GM12878 (cell line): ENCODE measurements around the gene HBZ. TPM values are rescaled to one million over a fixed set of nuclear protein-coding genes. Genes with fewer than 3 reads are reported as not detected.
A peak's percentile ranks its signal among the peaks of the same experiment; 100 is the strongest.

Experiments used
- ATAC-seq: fragments of 200-7000 bp; cut with Tn5 transposase; 3 replicates; pipeline ENCODE4 v1.9.1; 2020; ENCODE audit warnings: mild to moderate bottlenecking, moderate library complexity
- BruUV-seq: library from RNA; stranded (reverse); fragments of 400-500 nt; replicated peaks from 2 replicates; lab custom pipeline; 2021; lab: Mats Ljungman, UMichigan
- CTCF ChIA-PET: fragments of 300-600 bp; sonication (Branson Sonifier 250); formaldehyde crosslinking; extraction: SDS; loops from one replicate; lab custom pipeline; 2021; ENCODE audit warnings: inconsistent platforms; lab: Yijun Ruan, JAX
- POLR2A ChIA-PET: fragments of 350-600 bp; formaldehyde crosslinking; extraction: SDS; loops from one replicate; lab custom pipeline; 2021; ENCODE audit warnings: inconsistent platforms; lab: Charles Lee
- RAD21 ChIA-PET: fragments of 300-600 bp; sonication (Branson Sonifier 250); formaldehyde crosslinking; loops from one replicate; lab custom pipeline; 2023; ENCODE audit warnings: antibody characterized with exemption; ENCODE audit not compliant: unreplicated experiment; lab: Charles Lee
- SMC1A ChIA-PET: fragments of 300-600 bp; sonication (Branson Sonifier 250); formaldehyde crosslinking; loops from one replicate; lab custom pipeline; 2023; ENCODE audit not compliant: unreplicated experiment, uncharacterized antibody; lab: Charles Lee
- DNase-seq: peaks from one replicate; pipeline ENCODE4 v3.0.0-alpha.2; 2011; ENCODE audit warnings: low read depth, low spot score
- FAIRE-seq: peaks from 3 replicates; lab custom pipeline; 2011; peaks lifted over from hg19 to GRCh38; lab: Jason Lieb, UNC
- H2AFZ ChIP-seq: 2 replicates; pipeline ENCODE4 v1.6.0; 2011; ENCODE audit warnings: low read depth, low read length, control low read depth; ENCODE audit not compliant: control insufficient read depth
- H3K27ac ChIP-seq: 2 replicates; pipeline ENCODE4 v1.5.1; 2011; ENCODE audit warnings: control low read depth; ENCODE audit not compliant: control insufficient read depth, insufficient read depth
- H3K27me3 ChIP-seq, 2 experiments: replicated peaks in 1 of 2; 2 replicates each; pipeline versions ENCODE4 v1.6.0 to v1.6.1; 2011; ENCODE audit warnings: low read length in 1 of 2; ENCODE audit not compliant: control insufficient read depth in 2 of 2, insufficient read depth in 2 of 2
- H3K36me3 ChIP-seq, 2 experiments: 2 replicates each; pipeline ENCODE4 v1.5.1; 2011; ENCODE audit warnings: low read length in 1 of 2; ENCODE audit not compliant: control insufficient read depth in 2 of 2, insufficient read depth in 2 of 2
- H3K4me1 ChIP-seq: 2 replicates; pipeline ENCODE4 v1.6.1; 2011; ENCODE audit warnings: mild to moderate bottlenecking, low read length, moderate library complexity, mixed read lengths; ENCODE audit not compliant: control insufficient read depth, insufficient read depth
- H3K4me2 ChIP-seq: 2 replicates; pipeline ENCODE4 v1.6.0; 2011; ENCODE audit warnings: control low read depth; ENCODE audit not compliant: control insufficient read depth, insufficient read depth
- H3K4me3 ChIP-seq: fragments of 200-600 bp; sonication (generic); 2 replicates; pipeline ENCODE4 v1.5.1; 2016
- H3K79me2 ChIP-seq: 2 replicates; pipeline ENCODE4 v1.6.0; 2011; ENCODE audit warnings: low read length; ENCODE audit not compliant: control insufficient read depth, insufficient read depth
- H3K9ac ChIP-seq: 2 replicates; pipeline ENCODE4 v1.8.0; 2011; ENCODE audit warnings: low read length, control low read depth, mixed read lengths; ENCODE audit not compliant: control insufficient read depth, insufficient read depth
- H3K9me3 ChIP-seq: replicated peaks from 3 replicates; pipeline ENCODE4 v1.5.1; 2011; ENCODE audit warnings: mild to moderate bottlenecking, low read length; ENCODE audit not compliant: control insufficient read depth, insufficient read depth
- H4K20me1 ChIP-seq: 2 replicates; pipeline ENCODE4 v1.6.0; 2011; ENCODE audit not compliant: control insufficient read depth, insufficient read depth
- ATF7 ChIP-seq: fragments of 450-650 bp; IDR thresholded peaks from 2 replicates; pipeline ENCODE4 v1.6.1; 2016; ENCODE audit warnings: low read depth, mild to moderate bottlenecking
- BHLHE40 ChIP-seq, 2 experiments: fragments of 450-650 bp in 1 of 2; IDR thresholded peaks; 2 replicates each; pipeline ENCODE4 v1.6.1; 2011 to 2017; ENCODE audit warnings: low read depth in 2 of 2, borderline replicate concordance in 1 of 2, improper control_type of control experiment in 1 of 2, low read length in 1 of 2, mild to moderate bottlenecking in 1 of 2
- POLR2A ChIP-seq: IDR thresholded peaks from 2 replicates; pipeline ENCODE4 v1.6.1; 2011; ENCODE audit warnings: low read depth, mild to moderate bottlenecking, low read length
- WGBS: methylation state at CpG from one replicate; pipeline ENCODE4 v1.1.6; 2016; ENCODE audit warnings: low lambda C conversion rate; ENCODE audit not compliant: insufficient replicate concordance, insufficient coverage; ENCODE audit errors: missing lambda C conversion rate; 5-methylcytosine and 5-hydroxymethylcytosine counted together
- in situ Hi-C: fragments of 300-500 bp; cut with MboI; formaldehyde crosslinking; loops from 9 replicates; pipeline ENCODE4 v1.14.3; 2018; ENCODE audit warnings: mixed read lengths
- intact Hi-C: fragments of 100-400 bp; cut with micrococcal nuclease; formaldehyde crosslinking; loops from one replicate; pipeline ENCODE4 v1.14.2; 2022; ENCODE audit not compliant: unreplicated experiment
- polyA plus RNA-seq, 11 experiments: library from polyadenylated mRNA; depleted of rRNA in 4 of 11; unstranded in 6 of 11; stranded (reverse) in 5 of 11; fragments of >200 nt; fragmentation: Nextera tagmentation in 4 of 11; fragmentation: Illumina TruSeq in 1 of 11; extraction: Ambion mirVana in 4 of 11; extraction: Trizol in 1 of 11; gene quantifications; 1 replicate in 1 of 11; 2 replicates in 10 of 11; pipeline versions ENCODE4 v1.2.1 to v1.2.3, GENCODE V29; 2011 to 2016; ENCODE audit warnings: inconsistent platforms in 2 of 11, missing spikeins in 2 of 11, low read depth in 1 of 11
- total RNA-seq, 4 experiments: library from RNA; depleted of rRNA in 3 of 4; stranded (reverse); fragments of >200 nt in 3 of 4; fragmentation: Illumina TruSeq in 1 of 4; extraction: Trizol in 1 of 4; gene quantifications; 2 replicates each; pipeline versions ENCODE4 v1.2.1 to v1.2.3, GENCODE V29; 2013 to 2021
- TF ChIP-seq, protein P1 (sequence below): fragments of 450-650 bp; IDR thresholded peaks from 2 replicates; pipeline ENCODE4 v1.6.1; 2017; ENCODE audit warnings: mild to moderate bottlenecking

Gene HBZ
- total and polyA plus RNA-seq, 10 of the 15 experiments (the other 5 are each of a cell fraction or from before 2014, with no cell fraction given), result 0.49 TPM; not detected in 9

DNA sequence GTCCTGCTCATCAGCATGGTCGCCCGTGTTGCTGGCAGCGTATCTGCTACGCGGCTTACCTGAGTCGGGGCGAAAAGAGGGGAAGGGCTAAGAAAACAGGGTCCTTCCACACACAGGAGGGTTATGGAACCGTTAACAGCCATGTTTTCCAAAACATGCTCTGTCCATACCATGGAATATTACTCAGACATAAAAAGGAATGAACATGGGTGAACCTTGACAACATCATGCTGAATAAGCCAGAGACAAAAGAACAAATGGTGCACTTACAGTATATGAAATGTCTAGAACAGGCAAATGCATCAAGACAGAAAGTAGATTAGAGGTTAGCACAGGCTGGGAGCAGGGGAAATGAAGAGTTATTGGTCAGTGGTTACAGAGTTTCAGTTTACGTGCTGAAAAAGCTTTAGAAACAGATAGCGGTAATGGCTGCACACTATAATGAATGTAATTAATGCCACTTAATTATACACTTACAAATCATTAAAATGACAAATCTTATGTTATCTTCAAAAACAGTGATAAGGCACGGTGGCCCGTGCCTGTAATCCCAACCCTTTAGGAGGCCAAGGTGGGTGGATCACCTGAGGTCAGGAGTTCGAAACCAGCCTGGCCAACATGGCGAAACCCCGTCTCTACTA, 21.8 kb upstream of the HBZ start:
- ATAC-seq (peak; percentile 53), DNase-seq (no peak), FAIRE-seq (no peak)
- SMC1A ChIA-PET, result no interaction called here
- Histone ChIP-seq H2AFZ (no peak overlapping the region), H3K4me3 (no peak overlapping the region), H3K79me2 (peaks cover 16% of the 10 kb centered on the region), H3K4me2 (no peak overlapping the region), H3K27ac (no peak overlapping the region; the same call in 1 of the 2 replicates), H3K9me3 (no peaks in the 10 kb centered on the region; the same call in 2 of the 3 replicates), H3K4me1 (peaks cover 11% of the 10 kb centered on the region), H3K36me3 (no peaks in the 10 kb centered on the region; a peak in 1 of 4 replicates), H3K9ac (no peak overlapping the region), H3K27me3 (no peaks in the 10 kb centered on the region), H4K20me1 (no peaks in the 10 kb centered on the region)
- no TSS peak for BruUV-seq
- POLR2A ChIA-PET, result interaction anchor here (0.6 kb wide), 2 partner anchors 11 to 215 kb away, joined by 3 to 4 read pairs; no protein-coding TSS in a partner anchor
- RAD21 ChIA-PET, result interaction anchor here (1.1 kb wide), 1 partner anchor 14 kb away, joined by 3 read pairs; no protein-coding TSS in a partner anchor
- intact Hi-C loops, result no loop called here
- CTCF ChIA-PET, result interaction anchor here (0.6 to 1.6 kb wide), 2 partner anchors 12 to 90 kb away, joined by 3 to 5 read pairs; no protein-coding TSS in a partner anchor
- WGBS, result 81% methylated on average over 8 of the region's 15 CpGs
- in situ Hi-C loops, result no loop called here
- TF ChIP-seq, protein P1, sequence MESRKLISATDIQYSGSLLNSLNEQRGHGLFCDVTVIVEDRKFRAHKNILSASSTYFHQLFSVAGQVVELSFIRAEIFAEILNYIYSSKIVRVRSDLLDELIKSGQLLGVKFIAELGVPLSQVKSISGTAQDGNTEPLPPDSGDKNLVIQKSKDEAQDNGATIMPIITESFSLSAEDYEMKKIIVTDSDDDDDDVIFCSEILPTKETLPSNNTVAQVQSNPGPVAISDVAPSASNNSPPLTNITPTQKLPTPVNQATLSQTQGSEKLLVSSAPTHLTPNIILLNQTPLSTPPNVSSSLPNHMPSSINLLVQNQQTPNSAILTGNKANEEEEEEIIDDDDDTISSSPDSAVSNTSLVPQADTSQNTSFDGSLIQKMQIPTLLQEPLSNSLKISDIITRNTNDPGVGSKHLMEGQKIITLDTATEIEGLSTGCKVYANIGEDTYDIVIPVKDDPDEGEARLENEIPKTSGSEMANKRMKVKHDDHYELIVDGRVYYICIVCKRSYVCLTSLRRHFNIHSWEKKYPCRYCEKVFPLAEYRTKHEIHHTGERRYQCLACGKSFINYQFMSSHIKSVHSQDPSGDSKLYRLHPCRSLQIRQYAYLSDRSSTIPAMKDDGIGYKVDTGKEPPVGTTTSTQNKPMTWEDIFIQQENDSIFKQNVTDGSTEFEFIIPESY, result 0 out of 2 replicates have a peak, but pooled peaks have one; percentile 33
- TF ChIP-seq ATF7 (no peak), POLR2A (no peak), BHLHE40 (IDR thresholded peaks at IDR 0.05; ENCODE audit: borderline replicate concordance in 1 of 2, low read depth in 2 of 2, low read length in 1 of 2) (no peak)
